Esophagus squamous epithelium (tissue), 5 donors: ENCODE data around the gene XPNPEP3. TPM values are rescaled to one million over a fixed set of nuclear protein-coding genes. Genes with fewer than 3 reads are reported as not detected.
"Not testable (repeated sequence)": the region's sequence is repeated elsewhere in the genome, so short reads cannot be mapped to it uniquely, and the experiment has no call there.

Experiments
- DNase-seq: peaks from one replicate; lab custom pipeline; 2025; lab: John Stamatoyannopoulos, UW
- H3K27ac ChIP-seq, 4 donors: fragments of 200-600 bp; sonication (generic); one replicate each; pipeline ENCODE4 v1.5.1; 2016 to 2019; ENCODE audit warnings: mild to moderate bottlenecking in 1 of 4
- H3K27me3 ChIP-seq, 4 donors: fragments of 200-600 bp; sonication (generic); 1 replicate in 3 of 4; 2 replicates in 1 of 4; pipeline versions ENCODE4 v1.5.1 to v1.6.0; 2017 to 2021; ENCODE audit warnings: antibody characterized with exemption in 1 of 4
- H3K36me3 ChIP-seq, 3 donors: fragments of 200-600 bp; sonication (generic); one replicate each; pipeline ENCODE4 v1.5.1; 2016 to 2019
- H3K4me1 ChIP-seq, 3 donors: fragments of 200-600 bp; sonication (generic); one replicate each; pipeline ENCODE4 v1.5.1; 2017 to 2019
- H3K4me3 ChIP-seq, 4 donors: fragments of 200-600 bp; sonication (generic); 1 replicate in 3 of 4; 2 replicates in 1 of 4; pipeline ENCODE4 v1.5.1; 2016 to 2019; ENCODE audit warnings: mild to moderate bottlenecking in 2 of 4, moderate library complexity in 1 of 4
- H3K9me3 ChIP-seq, 3 donors: fragments of 200-600 bp; sonication (generic); one replicate each; pipeline ENCODE4 v1.5.1; 2016 to 2019
- POLR2A ChIP-seq, 4 donors: fragments of 450-650 bp; IDR thresholded peaks; one replicate each; pipeline ENCODE4 v1.6.1; 2017; ENCODE audit warnings: antibody characterized with exemption in 4 of 4, mild to moderate bottlenecking in 4 of 4, moderate library complexity in 3 of 4
- WGBS, 2 donors: methylation state at CpG; one replicate each; pipeline ENCODE4 v1.1.5; 2018; 5-methylcytosine and 5-hydroxymethylcytosine counted together
- intact Hi-C: fragments of 100-400 bp; cut with DNase I; formaldehyde crosslinking; loops from one replicate; pipeline ENCODE4 v1.15.0; 2022
- total RNA-seq, 4 donors: library from RNA; depleted of rRNA; stranded (reverse); fragments of >200 nt; gene quantifications; one replicate each; pipeline ENCODE4 v1.1.0, GENCODE V29; 2016
- TF ChIP-seq, protein P1 (sequence below), 6 experiments: fragments of 450-650 bp in 4 of 6; fragments of 200-600 bp in 2 of 6; sonication (generic) in 2 of 6; IDR thresholded peaks; one replicate each; pipeline ENCODE4 v1.5.1; 2016 to 2019; ENCODE audit warnings: antibody characterized with exemption in 6 of 6, mild to moderate bottlenecking in 4 of 6, moderate library complexity in 4 of 6
- donor health status: DM: yes; HTN: yes; CAD: no.

Gene XPNPEP3
- total RNA-seq, 4 donors from 2014 or later: 6.9 to 16.1 (median 9.0) TPM

DNA sequence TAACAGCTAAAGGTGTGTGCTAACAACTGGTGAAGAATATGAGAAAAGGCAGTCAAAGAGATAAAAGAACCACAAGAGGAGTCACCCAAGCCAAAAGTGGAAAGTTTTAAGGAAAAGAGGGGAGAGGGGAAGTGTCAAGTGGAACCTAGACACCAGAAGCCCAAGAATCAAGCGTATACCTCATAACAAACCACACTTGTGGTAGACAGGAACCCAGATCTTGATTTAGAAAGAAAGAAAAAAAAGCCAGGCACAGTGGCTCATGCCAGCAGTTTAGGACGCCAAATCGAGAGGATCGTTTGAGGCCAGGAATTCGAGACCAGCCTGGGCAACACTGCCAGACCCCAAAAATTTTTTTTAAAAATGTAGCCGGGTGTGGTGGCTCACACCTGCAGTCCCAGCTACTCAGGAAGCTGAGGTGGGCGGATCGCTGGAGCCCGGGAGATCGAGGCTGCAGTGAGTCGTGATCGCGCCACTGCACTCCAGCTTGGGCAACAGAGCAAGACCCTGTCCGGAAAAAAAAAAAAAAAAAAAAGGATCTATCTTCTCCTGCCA lies 38.7 kb upstream of the XPNPEP3 start:
- peaks cover 0 to 11% (median 0%) of the 10 kb centered on the region in 3 donors for H3K36me3 ChIP-seq
- 18 to 26% methylated on average over 12 to 13 of the region's 14 CpGs for WGBS, 2 donors
- intact Hi-C loops: no loop called here
- peaks cover 10 to 32% (median 18%) of the 10 kb centered on the region in 3 donors for H3K4me1 ChIP-seq
- H3K4me3 ChIP-seq: peak overlapping the region; percentile 75 to 97 (median 86)
- no peak for TF ChIP-seq POLR2A (IDR thresholded peaks at IDR 0.05)
- TF ChIP-seq, protein P1, sequence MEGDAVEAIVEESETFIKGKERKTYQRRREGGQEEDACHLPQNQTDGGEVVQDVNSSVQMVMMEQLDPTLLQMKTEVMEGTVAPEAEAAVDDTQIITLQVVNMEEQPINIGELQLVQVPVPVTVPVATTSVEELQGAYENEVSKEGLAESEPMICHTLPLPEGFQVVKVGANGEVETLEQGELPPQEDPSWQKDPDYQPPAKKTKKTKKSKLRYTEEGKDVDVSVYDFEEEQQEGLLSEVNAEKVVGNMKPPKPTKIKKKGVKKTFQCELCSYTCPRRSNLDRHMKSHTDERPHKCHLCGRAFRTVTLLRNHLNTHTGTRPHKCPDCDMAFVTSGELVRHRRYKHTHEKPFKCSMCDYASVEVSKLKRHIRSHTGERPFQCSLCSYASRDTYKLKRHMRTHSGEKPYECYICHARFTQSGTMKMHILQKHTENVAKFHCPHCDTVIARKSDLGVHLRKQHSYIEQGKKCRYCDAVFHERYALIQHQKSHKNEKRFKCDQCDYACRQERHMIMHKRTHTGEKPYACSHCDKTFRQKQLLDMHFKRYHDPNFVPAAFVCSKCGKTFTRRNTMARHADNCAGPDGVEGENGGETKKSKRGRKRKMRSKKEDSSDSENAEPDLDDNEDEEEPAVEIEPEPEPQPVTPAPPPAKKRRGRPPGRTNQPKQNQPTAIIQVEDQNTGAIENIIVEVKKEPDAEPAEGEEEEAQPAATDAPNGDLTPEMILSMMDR (IDR thresholded peaks at IDR 0.05): no peak
- peak overlapping the region in 2 of 4 donors; percentile 85 to 90 for H3K27ac ChIP-seq
- no peak for DNase-seq
- H3K27me3 ChIP-seq: no peaks in the 10 kb centered on the region
- no peaks in the 10 kb centered on the region for H3K9me3 ChIP-seq

DNA sequence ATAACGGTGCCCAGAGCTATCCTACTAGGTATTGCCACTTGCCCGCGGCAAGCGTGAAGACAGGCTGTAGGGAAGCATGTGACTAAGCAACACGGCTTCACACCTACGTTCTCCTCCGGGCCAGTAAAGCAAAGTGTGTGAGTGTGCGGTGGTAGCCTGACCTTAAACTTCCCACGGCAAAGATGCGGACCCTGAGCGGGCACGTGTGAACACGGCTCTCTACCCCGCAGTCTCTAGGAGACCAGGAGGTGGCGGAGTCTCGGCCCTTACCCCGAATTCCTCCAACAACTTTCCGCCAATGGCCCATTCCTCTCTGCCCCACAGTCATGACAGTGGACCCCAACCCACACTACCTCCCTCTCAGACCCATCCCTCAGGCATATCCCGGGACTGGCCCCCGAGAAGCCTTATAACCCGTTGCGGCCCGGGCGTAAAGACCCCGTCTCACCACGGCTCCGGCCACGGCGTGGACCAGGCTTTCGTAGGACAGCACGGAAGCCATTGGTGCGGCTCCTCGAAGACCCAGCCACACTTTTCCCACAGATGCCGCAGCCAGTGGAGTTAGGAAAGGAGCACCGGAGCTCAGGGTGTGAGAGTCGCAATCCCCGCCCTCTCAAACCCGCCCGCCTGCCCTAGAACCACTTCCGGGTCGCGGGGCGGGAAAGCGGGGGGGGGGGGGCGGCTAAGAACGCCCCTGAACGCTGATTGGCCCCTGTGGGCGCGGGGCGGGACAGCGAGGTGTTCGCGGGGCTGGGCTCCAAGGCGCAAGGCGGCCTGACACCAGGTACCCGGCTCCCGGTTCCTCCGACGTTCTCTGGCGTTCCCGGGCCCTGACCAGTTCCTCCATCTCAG lies 38.0 kb upstream of the XPNPEP3 start, which contains the start of gene SLC25A17:
TSS of gene SLC25A17 (minus strand) at position 600 of the 852 bp plus-strand sequence. CDS start at position 502, 98 bp downstream.
- Histone ChIP-seq H3K27me3 (no peaks in the 10 kb centered on the region), H3K9me3 (no peaks in the 10 kb centered on the region), H3K27ac (peak within 1 kb of the TSS; percentile 85 to 90 (median 86)), H3K4me3 (peak within 1 kb of the TSS; percentile 75 to 97 (median 86)), H3K36me3 (peaks cover 0 to 18% (median 2%) of the 10 kb centered on the region in 3 donors), H3K4me1 (peaks cover 10 to 32% (median 18%) of the 10 kb centered on the region in 3 donors)
- WGBS, 2 donors: 0% methylated on average over 18 to 21 of the region's 61 CpGs
- TF ChIP-seq POLR2A (IDR thresholded peaks at IDR 0.05): peak in 1 of 4 donors; percentile 40
- TF ChIP-seq, protein P1 (IDR thresholded peaks at IDR 0.05): peak in 5 of 6 experiments; percentile 25 to 41 (median 36)
- DNase-seq: peak; percentile 16
- intact Hi-C loops: no loop called here

DNA sequence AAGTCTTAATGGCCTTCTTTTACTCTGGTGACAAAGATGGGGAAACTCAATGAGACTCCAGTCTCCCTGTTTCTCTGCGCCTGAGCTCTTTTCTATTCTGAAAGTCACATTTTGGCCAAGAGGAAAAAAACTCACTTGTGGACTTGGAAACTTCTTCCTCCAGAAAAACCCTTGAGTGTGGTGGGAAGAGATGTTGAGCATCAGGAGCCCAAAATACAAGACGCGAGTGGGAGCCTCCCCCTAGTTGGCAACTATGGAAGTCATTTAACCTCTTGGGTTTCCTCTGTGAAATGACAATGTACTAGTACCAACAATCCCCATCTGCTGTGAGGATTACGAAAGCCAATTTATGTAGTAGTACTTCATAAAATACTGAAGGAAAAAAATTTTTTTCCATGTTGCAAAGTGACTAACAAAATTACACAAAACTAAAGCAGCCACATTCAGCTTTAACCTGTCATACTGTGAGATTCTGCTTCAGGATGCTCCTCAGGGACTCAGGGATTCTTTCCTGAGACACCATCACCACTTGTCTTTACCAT lies 37.3 kb upstream of the XPNPEP3 start:
- no peak for TF ChIP-seq POLR2A (IDR thresholded peaks at IDR 0.05)
- TF ChIP-seq, protein P1 (IDR thresholded peaks at IDR 0.05): peak in 1 of 6 experiments; percentile 9
- Histone ChIP-seq H3K27ac (peak overlapping the region; percentile 85 to 90 (median 86)), H3K36me3 (peaks cover 0 to 24% (median 6%) of the 10 kb centered on the region in 3 donors), H3K27me3 (no peaks in the 10 kb centered on the region), H3K4me1 (peaks cover 10 to 32% (median 18%) of the 10 kb centered on the region in 3 donors), H3K4me3 (peak overlapping the region; percentile 75 to 97 (median 86)), H3K9me3 (no peaks in the 10 kb centered on the region)
- 0 to 2% methylated on average over 3 to 4 of the region's 4 CpGs for WGBS, 2 donors
- intact Hi-C loops: no loop called here
- DNase-seq: no peak

DNA sequence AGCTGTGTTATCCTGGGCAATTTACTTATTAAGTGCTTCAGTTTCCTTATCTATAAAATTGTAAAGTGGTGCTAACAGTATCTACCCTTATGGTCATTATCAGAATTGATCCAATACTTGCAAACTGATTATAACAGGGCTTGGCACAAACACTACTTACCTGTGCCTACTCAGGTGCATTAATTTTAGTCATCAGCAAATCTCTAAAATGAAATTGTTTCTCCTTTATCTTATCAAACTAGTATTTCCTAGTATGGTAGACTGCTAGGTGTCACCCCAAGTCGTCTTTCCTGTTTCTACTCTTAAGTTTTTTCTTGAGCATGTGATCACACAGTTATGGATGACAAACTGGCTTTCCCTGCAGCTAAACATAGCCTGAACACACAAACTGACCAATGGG lies 33.5 kb upstream of the XPNPEP3 start:
- no peak overlapping the region for H3K27ac ChIP-seq
- intact Hi-C loops: no loop called here
- H3K27me3 ChIP-seq: no peaks in the 10 kb centered on the region
- no peak for DNase-seq
- peaks cover 2 to 13% (median 4%) of the 10 kb centered on the region in 3 donors for H3K4me1 ChIP-seq
- WGBS, 2 donors: 39 to 69% methylated on average over 1 of the region's 1 CpG
- no peak overlapping the region for H3K4me3 ChIP-seq
- TF ChIP-seq, protein P1 (IDR thresholded peaks at IDR 0.05): no peak
- TF ChIP-seq POLR2A (IDR thresholded peaks at IDR 0.05): no peak
- H3K36me3 ChIP-seq: peaks cover 0 to 56% (median 15%) of the 10 kb centered on the region in 3 donors
- no peaks in the 10 kb centered on the region for H3K9me3 ChIP-seq

DNA sequence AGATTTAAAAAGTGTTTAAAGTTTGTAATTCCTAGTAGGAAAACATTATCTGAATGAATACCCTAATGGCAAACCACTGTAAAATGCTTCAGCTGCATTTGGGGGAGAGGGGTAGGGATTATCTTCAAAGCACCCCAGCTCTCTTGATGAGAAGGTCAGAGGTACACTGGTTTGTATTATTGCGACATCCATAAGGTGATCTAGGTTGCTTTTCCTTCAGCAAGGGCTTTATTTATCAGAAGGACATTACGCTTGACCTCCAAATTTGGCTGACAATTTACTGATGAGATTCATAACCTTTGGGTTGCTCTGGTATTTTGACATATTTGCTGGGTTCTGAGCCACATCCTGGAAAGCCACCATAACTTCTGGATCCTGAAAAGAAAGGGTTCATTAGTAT lies 30.7 kb upstream of the XPNPEP3 start:
- peaks cover 0 to 84% (median 22%) of the 10 kb centered on the region in 3 donors for H3K36me3 ChIP-seq
- H3K9me3 ChIP-seq, H3K27ac ChIP-seq, intact Hi-C loops, DNase-seq, H3K4me3 ChIP-seq, H3K4me1 ChIP-seq, H3K27me3 ChIP-seq: not testable (repeated sequence)
- 89 to 100% methylated on average over 1 to 2 of the region's 2 CpGs for WGBS, 2 donors
